CD4-positive, alpha-beta memory T cell (primary cell): ENCODE measurements around the gene UBAC1. TPM values are rescaled to one million over a fixed set of nuclear protein-coding genes. Genes with fewer than 3 reads are reported as not detected.

Source experiments
- CTCF ChIA-PET: fragments of 350-600 bp; sonication (Branson Sonifier 250); formaldehyde crosslinking; loops from one replicate; lab custom pipeline; 2021; ENCODE audit warnings: inconsistent platforms; ENCODE audit not compliant: partially characterized antibody; lab: Charles Lee
- POLR2A ChIA-PET: fragments of 350-600 bp; sonication (Branson Sonifier 250); formaldehyde crosslinking; loops from one replicate; lab custom pipeline; 2021; ENCODE audit not compliant: partially characterized antibody; lab: Charles Lee
- DNase-seq, 5 donors: peaks; one replicate each; pipeline versions ENCODE4 v3.0.0 to v3.0.0-alpha.2; 2020 to 2022; ENCODE audit warnings: mixed read lengths in 1 of 5
- H3K27ac ChIP-seq: one replicate; pipeline ENCODE4 v1.7.0; 2013; ENCODE audit warnings: low read depth, low read length
- H3K27me3 ChIP-seq: 2 replicates; pipeline ENCODE4 v1.7.0; 2013; ENCODE audit warnings: mild to moderate bottlenecking, low read length, moderate library complexity; ENCODE audit not compliant: insufficient read depth
- H3K36me3 ChIP-seq: 2 replicates; pipeline ENCODE4 v1.7.0; 2013; ENCODE audit warnings: mild to moderate bottlenecking, low read length, moderate library complexity; ENCODE audit not compliant: insufficient read depth
- H3K4me1 ChIP-seq: 2 replicates; pipeline ENCODE4 v1.7.0; 2013; ENCODE audit warnings: mild to moderate bottlenecking, low read length, moderate library complexity; ENCODE audit not compliant: insufficient read depth
- H3K4me3 ChIP-seq, 2 donors: one replicate each; pipeline ENCODE4 v1.7.0; 2013; ENCODE audit warnings: low read length in 2 of 2, mild to moderate bottlenecking in 1 of 2
- H3K9me3 ChIP-seq, 2 donors: one replicate each; pipeline ENCODE4 v1.7.0; 2013; ENCODE audit warnings: low read length in 2 of 2, control low read depth in 1 of 2; ENCODE audit not compliant: control insufficient read depth in 1 of 2
- H3K27ac Mint-ChIP-seq, 7 donors: one replicate each; pipeline ENCODE4 v1.8.0; 2020 to 2021; ENCODE audit warnings: mixed read lengths in 7 of 7, mild to moderate bottlenecking in 6 of 7, inconsistent platforms in 3 of 7, moderate library complexity in 3 of 7
- H3K27me3 Mint-ChIP-seq, 2 donors: one replicate each; pipeline ENCODE4 v1.8.0; 2020 to 2021; ENCODE audit warnings: mixed read lengths in 2 of 2
- H3K36me3 Mint-ChIP-seq, 2 donors: one replicate each; pipeline ENCODE4 v1.8.0; 2020 to 2021; ENCODE audit warnings: mixed read lengths in 2 of 2, inconsistent platforms in 1 of 2, mild to moderate bottlenecking in 1 of 2
- H3K4me1 Mint-ChIP-seq, 4 donors: one replicate each; pipeline ENCODE4 v1.8.0; 2020 to 2021; ENCODE audit warnings: mixed read lengths in 4 of 4, mild to moderate bottlenecking in 1 of 4
- H3K4me3 Mint-ChIP-seq, 8 donors: one replicate each; pipeline ENCODE4 v1.8.0; 2020 to 2021; ENCODE audit warnings: mixed read lengths in 8 of 8, mild to moderate bottlenecking in 7 of 8, moderate library complexity in 6 of 8, inconsistent platforms in 3 of 8
- H3K9me3 Mint-ChIP-seq, 8 donors: one replicate each; pipeline ENCODE4 v1.8.0; 2020 to 2021; ENCODE audit warnings: mixed read lengths in 8 of 8, mild to moderate bottlenecking in 5 of 8, inconsistent platforms in 3 of 8, moderate library complexity in 1 of 8
- intact Hi-C: fragments of 100-400 bp; cut with micrococcal nuclease; formaldehyde crosslinking; loops from one replicate; pipeline ENCODE4 v1.15.1; 2023
- polyA plus RNA-seq, 2 donors: library from polyadenylated mRNA; unstranded; fragments of 300-500 nt; fragmentation: Illumina TruSeq; gene quantifications; one replicate each; pipeline ENCODE4 v1.2.3, GENCODE V29; 2021
- total RNA-seq, 2 experiments: library from RNA; stranded (reverse); gene quantifications; one replicate each; pipeline ENCODE4 v1.2.3, GENCODE V29; 2021

The UBAC1 gene
- total and polyA plus RNA-seq, 4 experiments from 2014 or later, result 23.0 to 32.8 (median 28.1) TPM

GRCh38 chr9:135909371-135909770 is 51.8 kb downstream of the UBAC1 start:
- Mint-ChIP-seq H3K27ac (peak overlapping the region in 3 of 7 donors; percentile 2 to 89 (median 76)), H3K36me3 (peaks cover 40 to 43% of the 10 kb centered on the region in 2 donors), H3K4me3 (peak overlapping the region; percentile 74 to 91 (median 84)), H3K27me3 (no peaks in the 10 kb centered on the region), H3K9me3 (peaks cover 0 to 18% (median 6%) of the 10 kb centered on the region in 8 donors), H3K4me1 (peaks cover 34 to 54% (median 43%) of the 10 kb centered on the region in 4 donors)
- POLR2A ChIA-PET, result interaction anchor here (2.0 to 4.1 kb wide), 2 partner anchors 51 to 358 kb away, joined by 4 to 23 read pairs; partner anchors contain the start of gene UBAC1
- H3K36me3 ChIP-seq, result no peaks in the 10 kb centered on the region
- H3K27ac ChIP-seq, result no peak overlapping the region
- intact Hi-C loops, result loop anchor here (5.0 kb wide), 1 partner anchor 338 kb away; the partner anchor contains the start of gene QSOX2
- CTCF ChIA-PET, result interaction anchor here (1.0 kb wide), 1 partner anchor 51 kb away, joined by 3 read pairs; no protein-coding TSS in a partner anchor
- no peaks in the 10 kb centered on the region for H3K27me3 ChIP-seq
- peaks cover 44% of the 10 kb centered on the region for H3K4me1 ChIP-seq
- H3K4me3 ChIP-seq, result no peak overlapping the region
- no peaks in the 10 kb centered on the region for H3K9me3 ChIP-seq
- no peak for DNase-seq

- H3K4me1 Mint-ChIP-seq, result peaks cover 34 to 56% (median 44%) of the 10 kb centered on the region in 4 donors
- H3K36me3 Mint-ChIP-seq, result peaks cover 38 to 39% of the 10 kb centered on the region in 2 donors
- no peaks in the 10 kb centered on the region for H3K9me3 ChIP-seq
- ChIA-PET POLR2A (interaction anchor here (2.0 to 4.1 kb wide), 2 partner anchors 51 to 358 kb away, joined by 4 to 23 read pairs; partner anchors contain the start of gene UBAC1), CTCF (interaction anchor here (1.0 kb wide), 1 partner anchor 51 kb away, joined by 3 read pairs; no protein-coding TSS in a partner anchor)
- no peaks in the 10 kb centered on the region for H3K27me3 Mint-ChIP-seq
- H3K4me3 Mint-ChIP-seq, result peak overlapping the region; percentile 74 to 91 (median 84)
- peak overlapping the region in 1 of 2 donors; percentile 69 for H3K4me3 ChIP-seq
- no peaks in the 10 kb centered on the region for H3K36me3 ChIP-seq
- H3K9me3 Mint-ChIP-seq, result peaks cover 0 to 13% (median 5%) of the 10 kb centered on the region in 8 donors
- DNase-seq, result no peak
- H3K27me3 ChIP-seq, result no peaks in the 10 kb centered on the region
- peak overlapping the region; percentile 36 to 92 (median 76) for H3K27ac Mint-ChIP-seq
- H3K27ac ChIP-seq, result no peak overlapping the region
- H3K4me1 ChIP-seq, result peaks cover 44% of the 10 kb centered on the region
- intact Hi-C loops, result loop anchor here (5.0 kb wide), 1 partner anchor 339 kb away; the partner anchor contains the start of gene QSOX2
Observed at GRCh38 chr9:135908754-135909204, 52.4 kb downstream of the UBAC1 start.

GRCh38 chr9:135908093-135908753 is 53.0 kb downstream of the UBAC1 start:
- peak overlapping the region in 1 of 2 donors; percentile 69 for H3K4me3 ChIP-seq
- peaks cover 44% of the 10 kb centered on the region for H3K4me1 ChIP-seq
- Mint-ChIP-seq H3K27ac (peak overlapping the region; percentile 36 to 92 (median 76)), H3K4me3 (peak overlapping the region; percentile 74 to 91 (median 84)), H3K36me3 (peaks cover 32 to 33% of the 10 kb centered on the region in 2 donors), H3K9me3 (peaks cover 0 to 9% (median 3%) of the 10 kb centered on the region in 8 donors), H3K4me1 (peaks cover 36 to 61% (median 48%) of the 10 kb centered on the region in 4 donors), H3K27me3 (no peaks in the 10 kb centered on the region)
- H3K27ac ChIP-seq, result peak overlapping the region; percentile 66
- H3K27me3 ChIP-seq, result no peaks in the 10 kb centered on the region
- POLR2A ChIA-PET, result interaction anchor here (0.6 to 4.1 kb wide), 4 partner anchors 13 to 359 kb away, joined by 3 to 23 read pairs (median 4); partner anchors contain the start of gene UBAC1
- no peaks in the 10 kb centered on the region for H3K36me3 ChIP-seq
- CTCF ChIA-PET, result interaction anchor here (1.3 kb wide), 1 partner anchor 44 kb away, joined by 3 read pairs; no protein-coding TSS in a partner anchor
- intact Hi-C loops, result loop anchor here (5.0 kb wide), 1 partner anchor 339 kb away; the partner anchor contains the start of gene QSOX2
- peak in 2 of 5 donors; percentile 9 to 18 for DNase-seq
- H3K9me3 ChIP-seq, result no peaks in the 10 kb centered on the region

- Histone ChIP-seq H3K4me1 (peaks cover 44% of the 10 kb centered on the region), H3K4me3 (peak within 1 kb of the TSS; percentile 33 to 69), H3K36me3 (no peaks in the 10 kb centered on the region), H3K9me3 (no peaks in the 10 kb centered on the region), H3K27ac (peak within 1 kb of the TSS; percentile 66), H3K27me3 (no peaks in the 10 kb centered on the region)
- H3K27ac Mint-ChIP-seq, result peak within 1 kb of the TSS; percentile 67 to 95 (median 91)
- intact Hi-C loops, result loop anchor here (1.0 to 5.0 kb wide), 3 partner anchors 54 to 575 kb away; partner anchors contain the start of genes QSOX2, SEC16A and UBAC1
- peak within 1 kb of the TSS; percentile 86 to 94 (median 91) for H3K4me3 Mint-ChIP-seq
- H3K9me3 Mint-ChIP-seq, result peaks cover 0 to 9% (median 3%) of the 10 kb centered on the region in 8 donors
- H3K36me3 Mint-ChIP-seq, result peaks cover 31 to 32% of the 10 kb centered on the region in 2 donors
- peaks cover 37 to 67% (median 53%) of the 10 kb centered on the region in 4 donors for H3K4me1 Mint-ChIP-seq
- no peaks in the 10 kb centered on the region for H3K27me3 Mint-ChIP-seq
- DNase-seq, result peak; percentile 92 to 95 (median 93)
- POLR2A ChIA-PET, result interaction anchor here (0.6 to 4.1 kb wide), 4 partner anchors 12 to 360 kb away, joined by 3 to 23 read pairs (median 4); partner anchors contain the start of gene UBAC1
- CTCF ChIA-PET, result interaction anchor here (1.3 kb wide), 1 partner anchor 43 kb away, joined by 3 read pairs; no protein-coding TSS in a partner anchor
Observed at GRCh38 chr9:135907431-135908092, 53.6 kb downstream of the UBAC1 start, which contains the start of gene CAMSAP1. Gene CAMSAP1 (minus strand): TSS chr9:135907546. CDS start chr9:135907159, 387 bp downstream.

- Histone ChIP-seq H3K4me3 (no peak overlapping the region), H3K27me3 (no peaks in the 10 kb centered on the region), H3K9me3 (no peaks in the 10 kb centered on the region), H3K27ac (no peak overlapping the region), H3K36me3 (no peaks in the 10 kb centered on the region), H3K4me1 (peaks cover 44% of the 10 kb centered on the region)
- intact Hi-C loops, result loop anchor here (1.0 to 5.0 kb wide), 3 partner anchors 54 to 576 kb away; partner anchors contain the start of genes QSOX2, SEC16A and UBAC1
- DNase-seq, result no peak
- POLR2A ChIA-PET, result interaction anchor here (1.0 to 4.1 kb wide), 2 partner anchors 11 to 53 kb away, joined by 3 to 23 read pairs; partner anchors contain the start of gene UBAC1
- peak overlapping the region in 2 of 8 donors; percentile 26 to 74 for H3K4me3 Mint-ChIP-seq
- H3K27me3 Mint-ChIP-seq, result no peaks in the 10 kb centered on the region
- H3K4me1 Mint-ChIP-seq, result peaks cover 40 to 70% (median 55%) of the 10 kb centered on the region in 4 donors
- H3K9me3 Mint-ChIP-seq, result peaks cover 0 to 9% (median 3%) of the 10 kb centered on the region in 8 donors
- H3K36me3 Mint-ChIP-seq, result peaks cover 27 to 31% of the 10 kb centered on the region in 2 donors
- no peak overlapping the region for H3K27ac Mint-ChIP-seq
- CTCF ChIA-PET, result interaction anchor here (1.3 kb wide), 1 partner anchor 43 kb away, joined by 3 read pairs; no protein-coding TSS in a partner anchor
Observed at GRCh38 chr9:135907006-135907430, 54.2 kb downstream of the UBAC1 start.
